Measurements from ENCODE around the gene RELN.

RELN gene

GRCh38 chr7:103474956-103475355, 514.5 kb downstream of the RELN start:
- DNase-seq (ENCODE audit: low read depth) = no peak

GRCh38 chr7:103469095-103469948, 520.1 kb downstream of the RELN start:
- no peak for DNase-seq (ENCODE audit: low read depth)

GRCh38 chr7:103466814-103467213, 522.6 kb downstream of the RELN start:
- no peak for DNase-seq (ENCODE audit: low read depth)

GRCh38 chr7:103462358-103462757, 527.1 kb downstream of the RELN start:
- DNase-seq (ENCODE audit: low read depth) = no peak

- DNase-seq (ENCODE audit: low read depth) = peak; percentile 62
These were observed 542.1 kb downstream of the RELN start for GRCh38 chr7:103447073-103447960.

GRCh38 chr7:103446049-103446520, 543.4 kb downstream of the RELN start, which contains the start of gene SLC26A5:
Gene SLC26A5, minus strand, starts transcription at chr7:103446207. Its CDS starts 24,693 bp downstream, at chr7:103421514.
- no peak for DNase-seq (ENCODE audit: low read depth)

- DNase-seq (ENCODE audit: low read depth) = no peak
These were observed 544.0 kb downstream of the RELN start for GRCh38 chr7:103445228-103446048.

- no peak for DNase-seq (ENCODE audit: low read depth)
These were observed 549.8 kb downstream of the RELN start for GRCh38 chr7:103439661-103440060.

GRCh38 chr7:103437623-103438022, 551.8 kb downstream of the RELN start:
- DNase-seq (ENCODE audit: low read depth) = no peak

- no peak for DNase-seq (ENCODE audit: low read depth)
These were observed 556.7 kb downstream of the RELN start for GRCh38 chr7:103432712-103433111.

GRCh38 chr7:103425177-103425576, 564.3 kb downstream of the RELN start:
- no peak for DNase-seq (ENCODE audit: low read depth)

GRCh38 chr7:103423467-103424179, 565.8 kb downstream of the RELN start:
- DNase-seq (ENCODE audit: low read depth) = no peak

All from ELR (cell line).